ENCODE measurements around the gene CARD14.

The CARD14 gene

DNA sequence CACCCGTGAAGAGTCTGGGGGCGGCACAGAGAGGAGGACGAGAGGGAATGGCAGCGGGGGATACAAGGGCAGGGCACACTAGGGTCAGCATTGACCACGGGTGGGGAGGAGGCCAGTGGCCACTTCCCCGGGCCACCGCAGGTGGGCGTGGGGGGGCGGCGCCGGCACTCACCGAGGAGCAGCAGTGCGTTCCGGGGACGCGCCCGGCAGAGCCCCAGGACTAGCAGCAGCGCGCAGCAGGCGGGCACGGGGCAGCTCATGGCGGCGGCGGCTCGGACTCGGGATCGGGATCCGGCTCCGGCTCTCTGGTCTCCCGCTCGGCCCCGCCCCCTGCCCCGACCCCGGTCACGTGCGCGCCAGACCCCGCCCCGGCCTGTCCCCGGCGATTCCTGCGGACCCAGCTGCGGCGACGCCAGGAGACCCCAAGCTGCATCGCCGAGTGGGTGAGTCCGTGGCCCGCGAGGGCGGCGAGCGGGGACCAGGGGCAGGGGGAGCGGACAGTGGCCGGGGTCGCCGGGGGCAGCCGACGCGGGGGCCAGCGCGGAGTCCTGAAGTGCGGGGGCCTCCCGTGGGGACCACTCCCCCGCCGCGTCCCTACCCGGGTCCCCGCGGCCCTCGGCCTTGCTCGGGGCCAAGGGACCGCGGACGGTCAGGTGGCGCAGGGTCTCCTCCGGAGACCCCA is 50.4 kb downstream of the CARD14 start, which contains the start of the genes SGSH and SLC26A11:
TSS of gene SGSH (minus strand) at position 280 of the 682 bp plus-strand sequence. CDS start at position 260, 20 bp downstream.
TSS of gene SLC26A11 (plus strand) at position 374 of the 682 bp plus-strand sequence. CDS start 1,134 bp downstream, outside the sequence.
- peak; percentile 53 for DNase-seq (ENCODE audit: low read depth)
- TF ChIP-seq, protein P1, sequence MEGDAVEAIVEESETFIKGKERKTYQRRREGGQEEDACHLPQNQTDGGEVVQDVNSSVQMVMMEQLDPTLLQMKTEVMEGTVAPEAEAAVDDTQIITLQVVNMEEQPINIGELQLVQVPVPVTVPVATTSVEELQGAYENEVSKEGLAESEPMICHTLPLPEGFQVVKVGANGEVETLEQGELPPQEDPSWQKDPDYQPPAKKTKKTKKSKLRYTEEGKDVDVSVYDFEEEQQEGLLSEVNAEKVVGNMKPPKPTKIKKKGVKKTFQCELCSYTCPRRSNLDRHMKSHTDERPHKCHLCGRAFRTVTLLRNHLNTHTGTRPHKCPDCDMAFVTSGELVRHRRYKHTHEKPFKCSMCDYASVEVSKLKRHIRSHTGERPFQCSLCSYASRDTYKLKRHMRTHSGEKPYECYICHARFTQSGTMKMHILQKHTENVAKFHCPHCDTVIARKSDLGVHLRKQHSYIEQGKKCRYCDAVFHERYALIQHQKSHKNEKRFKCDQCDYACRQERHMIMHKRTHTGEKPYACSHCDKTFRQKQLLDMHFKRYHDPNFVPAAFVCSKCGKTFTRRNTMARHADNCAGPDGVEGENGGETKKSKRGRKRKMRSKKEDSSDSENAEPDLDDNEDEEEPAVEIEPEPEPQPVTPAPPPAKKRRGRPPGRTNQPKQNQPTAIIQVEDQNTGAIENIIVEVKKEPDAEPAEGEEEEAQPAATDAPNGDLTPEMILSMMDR (IDR thresholded peaks at IDR 0.05; ENCODE audit: insufficient read depth, low read depth, low read length, missing control alignments): no peak
- peak within 1 kb of the TSS; percentile 74 for H3K4me3 ChIP-seq (ENCODE audit: low read length)

DNA sequence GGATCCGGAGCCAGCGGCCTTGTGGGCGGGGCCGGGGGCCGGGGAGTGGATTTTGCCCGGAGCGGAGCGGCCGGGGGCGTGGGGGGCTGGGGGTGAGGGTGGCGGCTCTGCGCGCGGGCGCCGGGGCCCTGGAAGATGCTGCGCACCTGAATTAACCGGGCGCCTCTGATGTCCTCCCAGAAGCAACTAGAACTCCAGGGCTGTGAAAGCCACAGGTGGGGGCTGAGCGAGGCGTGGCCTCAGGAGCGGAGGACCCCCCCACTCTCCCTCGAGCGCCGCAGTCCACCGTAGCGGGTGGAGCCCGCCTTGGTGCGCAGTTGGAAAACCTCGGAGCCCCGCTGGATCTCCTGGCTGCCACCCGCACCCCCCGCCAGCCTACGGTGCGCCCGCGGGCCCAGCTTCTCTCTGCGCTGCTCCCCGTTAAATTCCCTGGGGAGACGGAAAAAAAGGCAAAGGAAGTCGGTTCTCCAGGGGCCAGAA is 50.9 kb downstream of the CARD14 start:
- DNase-seq (ENCODE audit: low read depth): no peak
- peak overlapping the region; percentile 74 for H3K4me3 ChIP-seq (ENCODE audit: low read length)
- TF ChIP-seq, protein P1 (IDR thresholded peaks at IDR 0.05; ENCODE audit: insufficient read depth, low read depth, low read length, missing control alignments): no peak

DNA sequence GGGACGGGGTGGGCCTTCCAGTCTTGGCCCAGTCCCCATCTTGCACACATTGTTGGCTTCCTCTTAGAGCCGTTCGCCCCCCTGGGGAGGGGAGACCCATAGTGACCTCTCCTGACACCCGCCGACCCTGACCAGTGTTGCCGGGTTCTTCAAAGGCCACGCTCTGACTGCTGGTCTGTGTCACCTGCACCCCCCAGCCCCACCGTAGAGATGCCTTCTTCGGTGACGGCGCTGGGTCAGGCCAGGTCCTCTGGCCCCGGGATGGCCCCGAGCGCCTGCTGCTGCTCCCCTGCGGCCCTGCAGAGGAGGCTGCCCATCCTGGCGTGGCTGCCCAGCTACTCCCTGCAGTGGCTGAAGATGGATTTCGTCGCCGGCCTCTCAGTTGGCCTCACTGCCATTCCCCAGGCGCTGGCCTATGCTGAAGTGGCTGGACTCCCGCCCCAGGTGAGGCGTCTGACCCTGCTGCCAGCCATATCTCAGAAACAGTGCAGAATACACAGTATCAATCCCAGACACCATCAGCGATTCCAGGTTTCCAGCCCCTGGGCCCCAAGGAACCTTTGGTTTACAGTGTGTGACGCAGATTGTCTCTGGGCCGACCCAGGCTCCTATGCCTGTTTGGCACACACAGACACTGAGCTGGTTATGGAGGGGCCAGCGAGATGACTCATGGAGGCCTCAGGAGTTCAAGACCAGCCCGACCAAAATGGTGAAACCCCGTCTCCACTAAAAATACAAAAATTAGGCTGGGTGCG is 51.7 kb downstream of the CARD14 start:
- no peak overlapping the region for H3K4me3 ChIP-seq (ENCODE audit: low read length)
- no peak for DNase-seq (ENCODE audit: low read depth)
- TF ChIP-seq, protein P1 (IDR thresholded peaks at IDR 0.05; ENCODE audit: insufficient read depth, low read depth, low read length, missing control alignments): no peak

DNA sequence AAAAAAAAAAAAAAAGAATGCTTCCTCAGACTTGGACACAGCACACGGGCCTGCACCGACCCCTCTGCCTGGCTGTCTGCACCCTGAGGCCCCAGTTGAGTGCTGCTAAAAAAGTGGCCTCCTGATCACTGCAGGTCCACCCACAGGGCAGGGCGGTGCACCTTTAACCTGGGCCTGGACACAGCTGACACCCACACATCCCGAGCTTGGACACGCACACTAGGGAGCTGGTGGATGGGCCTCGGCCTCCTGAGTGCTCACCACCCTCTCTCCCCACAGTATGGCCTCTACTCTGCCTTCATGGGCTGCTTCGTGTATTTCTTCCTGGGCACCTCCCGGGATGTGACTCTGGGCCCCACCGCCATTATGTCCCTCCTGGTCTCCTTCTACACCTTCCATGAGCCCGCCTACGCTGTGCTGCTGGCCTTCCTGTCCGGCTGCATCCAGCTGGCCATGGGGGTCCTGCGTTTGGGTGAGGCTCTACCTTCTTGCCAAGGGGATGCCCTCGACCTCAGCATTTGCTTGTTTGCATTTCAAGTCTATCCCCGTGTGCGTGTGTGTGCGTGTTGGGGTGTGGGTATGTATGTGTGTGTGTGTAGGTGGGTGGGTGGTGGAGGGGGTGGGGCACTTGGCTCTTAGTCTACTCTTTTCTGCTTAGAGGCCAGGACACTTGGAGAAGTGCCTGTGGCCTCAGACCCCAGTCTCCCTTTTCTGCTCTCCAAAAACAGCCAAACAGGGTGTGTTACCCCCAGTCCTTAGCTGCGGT is 52.7 kb downstream of the CARD14 start:
- DNase-seq (ENCODE audit: low read depth): no peak
- H3K4me3 ChIP-seq (ENCODE audit: low read length): no peak overlapping the region
- TF ChIP-seq, protein P1 (IDR thresholded peaks at IDR 0.05; ENCODE audit: insufficient read depth, low read depth, low read length, missing control alignments): no peak

DNA sequence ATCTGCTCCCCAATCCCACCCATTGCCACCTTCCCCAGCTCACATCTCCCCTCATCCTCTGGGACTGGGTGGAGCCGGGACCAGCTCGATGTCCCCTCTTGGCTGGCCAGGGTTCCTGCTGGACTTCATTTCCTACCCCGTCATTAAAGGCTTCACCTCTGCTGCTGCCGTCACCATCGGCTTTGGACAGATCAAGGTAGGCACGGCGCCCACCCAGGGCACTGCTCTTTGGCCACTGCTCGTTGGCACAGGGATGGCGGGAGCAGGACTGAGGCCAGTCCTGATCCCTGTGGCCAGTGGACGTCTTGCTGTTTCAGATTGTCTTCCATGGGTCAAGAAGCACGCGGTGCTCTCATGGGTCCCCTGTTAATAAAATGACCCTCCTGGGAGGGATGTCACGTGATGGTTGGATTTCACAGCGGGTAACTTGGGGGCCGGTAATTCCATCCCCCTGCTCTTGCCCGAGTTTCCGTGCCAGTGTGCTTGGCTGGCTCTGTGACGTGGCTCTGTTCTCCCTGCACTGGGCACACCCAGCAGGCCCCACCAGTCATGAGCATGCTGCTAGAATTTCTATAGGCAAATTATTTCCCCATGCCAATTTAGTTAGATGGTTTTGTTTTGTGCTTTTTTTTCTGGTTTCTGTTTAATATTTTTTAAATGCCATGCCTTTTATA is 53.4 kb downstream of the CARD14 start:
- DNase-seq (ENCODE audit: low read depth): no peak
- TF ChIP-seq, protein P1 (IDR thresholded peaks at IDR 0.05; ENCODE audit: insufficient read depth, low read depth, low read length, missing control alignments): no peak
- no peak overlapping the region for H3K4me3 ChIP-seq (ENCODE audit: low read length)

DNA sequence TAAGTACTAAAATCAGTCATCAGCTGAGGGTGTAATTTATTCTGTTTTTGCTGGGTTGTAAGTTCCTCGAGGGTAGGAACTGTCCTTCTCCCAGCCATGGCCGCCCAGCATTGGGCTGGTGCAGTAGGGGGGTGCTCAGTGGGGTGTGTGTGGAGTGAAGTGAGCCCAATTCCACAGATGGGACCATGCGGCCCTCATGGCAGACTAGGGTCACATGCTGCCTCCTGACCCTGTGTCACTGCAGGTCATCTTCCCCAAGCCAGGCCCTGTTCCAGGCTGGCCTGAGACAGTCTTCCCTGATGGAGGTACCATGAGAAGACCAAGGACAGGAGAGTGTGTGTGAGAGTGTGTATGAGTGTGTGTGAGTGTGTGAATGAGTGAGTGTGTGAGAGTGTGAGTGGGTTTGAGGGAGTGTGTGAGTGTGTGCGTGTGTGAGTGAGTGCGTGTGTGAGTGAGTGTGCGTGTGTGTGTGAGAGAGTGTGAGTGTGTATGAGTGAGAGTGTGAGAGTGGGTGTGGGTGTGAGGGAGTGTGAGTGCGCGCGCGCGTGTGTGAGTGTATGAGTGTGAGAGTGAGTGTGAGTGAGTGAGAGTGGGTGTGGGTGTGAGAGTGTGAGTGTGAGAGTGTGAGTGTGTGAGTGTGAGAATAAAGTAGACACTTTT is 54.1 kb downstream of the CARD14 start:
- no peak overlapping the region for H3K4me3 ChIP-seq (ENCODE audit: low read length)
- TF ChIP-seq, protein P1 (IDR thresholded peaks at IDR 0.05; ENCODE audit: insufficient read depth, low read depth, low read length, missing control alignments): no peak
- no peak for DNase-seq (ENCODE audit: low read depth)
